SU-DHL-6 (cell line): ENCODE data around the gene PARD6A.

Experiments
- EZH2phosphoT487 ChIP-seq: fragments of 200-600 bp; sonication (generic), shearing (Covaris generic); conservative IDR thresholded peaks from 2 replicates; pipeline ENCODE4 v1.6.1; 2018; ENCODE audit warnings: mild to moderate bottlenecking, antibody characterized with exemption, low read length, moderate library complexity, mixed read lengths
- TF ChIP-seq, protein P1 (sequence below): fragments of 200-600 bp; sonication (generic); IDR thresholded peaks from one replicate; pipeline ENCODE4 v1.5.1; 2017; ENCODE audit warnings: antibody characterized with exemption, mild to moderate bottlenecking, low read length, moderate library complexity; ENCODE audit not compliant: insufficient read depth, poor library complexity, severe bottlenecking

DNA sequence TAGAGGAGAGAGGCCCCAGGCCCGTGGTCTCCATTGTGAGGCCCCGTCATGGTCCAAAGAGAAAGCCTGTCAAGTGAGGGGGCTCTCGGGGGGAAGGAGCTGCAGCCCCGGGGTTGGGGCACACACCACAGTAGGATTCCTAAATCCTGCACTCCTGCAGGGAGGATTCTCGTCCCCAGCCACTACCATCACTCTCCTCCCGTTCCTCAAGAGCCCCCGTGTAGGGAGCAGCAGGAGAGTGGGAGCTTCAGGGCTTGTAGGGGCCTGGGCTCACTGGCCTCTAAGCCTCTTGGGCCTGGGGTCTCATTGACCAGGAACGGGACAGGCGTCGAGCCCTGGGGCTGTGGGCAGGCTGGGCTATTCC, 6.7 kb downstream of the PARD6A start:
- TF ChIP-seq, protein P1, sequence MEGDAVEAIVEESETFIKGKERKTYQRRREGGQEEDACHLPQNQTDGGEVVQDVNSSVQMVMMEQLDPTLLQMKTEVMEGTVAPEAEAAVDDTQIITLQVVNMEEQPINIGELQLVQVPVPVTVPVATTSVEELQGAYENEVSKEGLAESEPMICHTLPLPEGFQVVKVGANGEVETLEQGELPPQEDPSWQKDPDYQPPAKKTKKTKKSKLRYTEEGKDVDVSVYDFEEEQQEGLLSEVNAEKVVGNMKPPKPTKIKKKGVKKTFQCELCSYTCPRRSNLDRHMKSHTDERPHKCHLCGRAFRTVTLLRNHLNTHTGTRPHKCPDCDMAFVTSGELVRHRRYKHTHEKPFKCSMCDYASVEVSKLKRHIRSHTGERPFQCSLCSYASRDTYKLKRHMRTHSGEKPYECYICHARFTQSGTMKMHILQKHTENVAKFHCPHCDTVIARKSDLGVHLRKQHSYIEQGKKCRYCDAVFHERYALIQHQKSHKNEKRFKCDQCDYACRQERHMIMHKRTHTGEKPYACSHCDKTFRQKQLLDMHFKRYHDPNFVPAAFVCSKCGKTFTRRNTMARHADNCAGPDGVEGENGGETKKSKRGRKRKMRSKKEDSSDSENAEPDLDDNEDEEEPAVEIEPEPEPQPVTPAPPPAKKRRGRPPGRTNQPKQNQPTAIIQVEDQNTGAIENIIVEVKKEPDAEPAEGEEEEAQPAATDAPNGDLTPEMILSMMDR = no peak
- no peak for TF ChIP-seq EZH2phosphoT487
